HuH-7 (cell line): ENCODE results near the gene TRAP1.

Source experiments
- DNase-seq: peaks from one replicate; pipeline ENCODE4 v3.0.0; 2011; ENCODE audit warnings: low spot score

TRAP1 gene

DNA sequence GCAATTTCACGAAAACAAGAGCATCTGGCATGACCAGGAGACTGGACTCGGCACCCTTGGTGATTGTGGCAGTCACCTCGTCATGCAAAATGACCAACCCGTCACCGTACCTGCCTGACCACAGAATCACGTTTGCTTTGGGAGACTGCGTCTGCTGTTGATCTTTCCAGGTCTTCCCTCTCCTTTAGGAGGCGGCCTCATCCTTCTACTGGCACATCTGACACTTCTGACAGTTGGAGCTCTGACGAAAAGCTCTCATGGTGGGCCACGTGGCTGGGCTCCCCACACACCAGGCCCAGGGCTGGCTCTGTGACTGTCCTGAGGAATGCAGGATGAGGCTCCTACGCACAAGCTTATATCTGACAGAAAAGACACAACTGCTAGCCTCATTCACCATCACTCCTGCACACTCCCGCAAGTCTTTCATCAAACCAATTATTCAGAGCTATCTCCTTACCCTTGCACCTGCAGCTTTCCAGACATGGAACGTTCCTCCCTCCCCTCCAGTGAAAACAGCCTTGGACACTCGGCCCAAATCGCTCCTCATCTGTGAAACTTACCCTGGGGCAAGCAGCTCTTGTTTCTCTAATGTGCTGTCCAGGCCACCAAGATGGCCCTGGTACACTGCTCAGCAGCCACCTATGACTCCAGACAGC, 3.6 kb downstream of the TRAP1 start:
- no peak for DNase-seq

DNA sequence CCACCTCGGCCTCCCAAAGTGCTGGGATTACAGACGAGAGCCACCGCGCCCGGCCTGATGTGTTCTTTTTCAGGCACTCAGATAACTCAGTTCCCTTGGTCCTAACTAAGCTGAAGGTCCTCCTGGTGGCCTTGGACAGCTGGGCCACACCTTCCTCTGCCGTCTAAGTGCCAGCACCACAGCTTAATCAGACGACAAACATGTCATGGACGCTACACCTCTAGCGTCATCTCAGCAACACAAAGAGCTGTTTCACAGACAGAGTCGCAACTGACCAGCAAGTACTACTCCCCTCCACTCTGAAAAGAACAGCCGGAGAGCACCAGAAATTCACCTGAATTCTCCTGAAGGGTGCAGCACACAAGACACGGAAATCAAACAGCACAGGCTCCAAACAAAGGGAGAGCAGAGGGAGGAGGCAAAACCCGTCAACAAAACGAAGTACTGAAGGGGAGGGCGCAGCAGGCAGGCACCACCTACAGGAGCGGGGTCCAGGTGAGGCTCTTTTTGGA, 4.4 kb downstream of the TRAP1 start:
- no peak for DNase-seq

GRCh38 chr16:3706253-3707012, 10.9 kb downstream of the TRAP1 start:
- DNase-seq = no peak

DNA sequence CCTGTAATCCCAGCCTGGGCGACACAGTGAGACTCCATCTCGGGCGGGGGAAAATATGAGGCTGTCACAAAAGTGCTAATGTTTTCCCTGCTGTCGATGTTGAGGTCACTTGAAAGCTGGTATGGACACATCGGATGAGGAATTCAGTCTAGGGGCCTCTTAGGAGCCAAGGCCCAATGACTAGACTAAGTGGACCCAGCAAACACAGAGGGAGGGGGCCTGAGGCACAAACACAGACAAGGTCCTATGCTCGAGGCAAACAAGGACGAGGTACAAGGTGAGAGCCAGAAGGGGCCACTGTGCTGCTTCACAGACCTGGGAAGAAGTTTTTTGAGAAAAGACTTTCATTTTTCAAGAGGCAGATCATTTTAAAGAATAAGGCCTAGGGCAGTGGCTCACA, 15.2 kb downstream of the TRAP1 start:
- no peak for DNase-seq

GRCh38 chr16:3701531-3701930, 15.8 kb downstream of the TRAP1 start:
- no peak for DNase-seq

DNA sequence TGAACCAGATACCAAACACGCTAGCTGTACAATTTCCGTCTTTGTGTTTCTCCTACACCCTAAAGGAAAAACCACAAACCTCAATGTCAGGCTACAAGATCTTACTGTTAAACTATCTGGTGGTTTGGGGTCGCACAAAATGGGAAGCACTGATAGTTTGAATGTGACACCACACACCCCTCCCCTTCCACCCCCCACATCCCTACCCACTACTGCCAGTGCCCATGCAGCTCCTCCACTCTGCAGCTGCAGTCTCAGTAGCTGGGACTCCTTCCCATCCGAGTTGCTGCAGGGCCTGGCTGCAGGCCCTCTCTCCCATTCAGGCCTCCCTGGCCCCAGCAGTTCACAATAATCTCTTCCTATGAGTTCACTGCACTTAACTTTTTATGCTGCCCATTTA, 18.4 kb downstream of the TRAP1 start:
- no peak for DNase-seq

- DNase-seq = no peak
These were observed 20.7 kb downstream of the TRAP1 start for GRCh38 chr16:3696425-3697218.

DNA sequence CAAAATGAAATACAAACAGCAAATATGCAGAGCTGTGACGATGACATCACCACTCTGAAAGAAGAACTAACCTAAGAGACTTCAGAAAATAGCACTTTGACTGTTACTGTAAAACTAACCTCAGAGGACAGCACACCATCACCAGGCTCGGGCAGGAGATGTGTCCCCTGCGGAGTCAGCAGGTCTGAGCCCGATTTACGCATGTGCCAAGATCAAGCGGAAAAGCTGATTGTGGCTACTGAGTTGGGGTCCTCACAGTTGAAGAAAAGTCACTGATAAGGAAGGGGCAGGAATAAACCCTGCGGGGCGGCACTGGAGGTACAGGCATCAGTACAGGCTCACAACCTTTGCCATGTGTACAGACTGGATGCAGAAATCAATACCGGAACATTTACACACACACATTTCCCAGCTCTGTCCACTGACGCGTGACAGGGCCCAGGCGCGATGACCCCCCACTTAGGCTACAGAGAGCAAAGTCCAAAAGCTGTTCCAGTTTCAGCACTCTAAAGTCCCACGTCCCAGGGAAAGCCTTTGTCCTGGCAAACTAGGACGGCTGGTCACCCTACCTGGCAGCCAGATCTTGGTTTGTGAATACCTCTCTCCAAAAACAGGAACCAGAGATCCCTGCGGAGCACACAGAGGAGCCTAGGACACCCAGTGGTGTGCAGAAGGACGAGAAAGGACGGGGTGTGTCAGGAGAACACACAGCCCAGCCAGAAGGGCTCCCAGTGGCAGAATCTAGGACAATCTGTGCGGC, 21.5 kb downstream of the TRAP1 start:
- peak; percentile 67 for DNase-seq

GRCh38 chr16:3694051-3694450, 23.3 kb downstream of the TRAP1 start:
- DNase-seq = no peak

- DNase-seq = no peak
These were observed 25.6 kb downstream of the TRAP1 start for GRCh38 chr16:3691761-3692160.

DNA sequence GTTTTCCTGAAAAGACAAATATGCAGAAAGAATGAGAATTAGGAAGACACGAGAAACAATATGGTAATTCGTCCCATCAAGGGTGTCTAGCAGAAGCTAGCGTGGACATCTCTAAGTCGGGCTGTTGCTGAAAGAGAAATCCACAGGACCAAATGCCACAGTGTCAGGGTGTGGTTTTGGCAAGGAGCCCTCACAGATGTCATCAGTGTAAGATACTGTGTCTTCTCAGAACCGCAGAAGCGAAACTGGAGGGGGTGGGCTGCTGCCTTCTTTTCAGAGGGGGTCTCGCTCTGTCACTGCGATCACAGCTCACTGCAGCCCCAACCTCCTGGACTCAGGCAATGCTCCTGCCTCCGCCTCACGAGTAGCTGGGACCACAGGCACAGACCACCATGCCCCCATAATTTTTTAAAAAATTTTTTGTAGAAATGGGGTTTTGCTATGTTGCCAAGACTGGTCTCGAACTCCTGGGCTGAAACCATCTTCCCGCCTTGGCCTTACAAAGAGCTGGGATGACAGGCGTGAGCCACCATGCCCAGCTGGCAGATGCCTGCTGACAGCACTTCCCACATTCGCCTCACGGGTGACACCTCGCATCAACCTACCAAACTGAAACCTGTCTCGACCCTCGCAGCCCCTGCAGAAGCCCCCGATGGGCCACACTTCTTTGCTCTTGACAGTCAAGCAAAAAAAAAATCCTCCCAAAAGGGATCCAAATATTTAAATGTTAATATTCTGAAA, 26.2 kb downstream of the TRAP1 start:
- DNase-seq = no peak

- peak; percentile 84 for DNase-seq
These were observed 26.8 kb downstream of the TRAP1 start for GRCh38 chr16:3690470-3690928.

DNA sequence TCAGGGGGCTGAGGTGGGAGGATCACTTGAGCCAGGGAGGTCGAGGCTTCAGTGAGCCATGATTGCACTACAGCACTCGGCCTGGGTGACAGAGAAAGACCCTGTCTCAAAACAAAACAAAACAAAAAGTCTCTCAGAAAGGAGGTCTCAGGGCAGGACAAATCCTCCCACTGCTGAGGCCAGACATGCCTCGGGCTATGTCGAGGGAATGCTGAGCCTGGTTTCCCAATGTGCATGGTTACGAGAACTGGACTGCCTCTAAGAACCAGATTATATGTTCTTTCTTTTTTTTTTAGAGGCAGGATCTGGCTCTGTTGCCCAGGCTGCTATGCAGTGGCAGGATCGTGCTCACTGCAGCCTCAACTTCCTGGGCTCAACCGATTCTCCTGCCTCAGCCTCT, 27.6 kb downstream of the TRAP1 start:
- no peak for DNase-seq

DNA sequence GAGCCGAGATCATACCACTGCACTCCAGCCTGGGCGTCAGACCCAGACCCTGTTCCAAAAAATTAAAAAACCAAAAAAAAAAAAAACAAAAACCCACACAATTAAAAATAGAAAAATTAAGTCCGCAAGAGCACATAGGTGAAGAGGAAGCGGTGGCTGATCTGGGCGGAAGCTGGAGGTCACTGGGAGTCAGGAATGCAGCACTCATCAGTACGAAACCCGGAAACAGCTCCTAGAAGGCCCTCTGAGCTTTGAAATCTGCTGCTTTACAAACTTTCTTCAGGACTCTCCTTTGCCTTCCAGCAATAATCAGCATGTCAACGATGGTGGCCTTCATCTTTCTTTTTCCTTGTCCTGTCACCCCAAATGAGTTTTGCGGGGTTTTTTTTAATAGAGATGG, 29.5 kb downstream of the TRAP1 start:
- no peak for DNase-seq

DNA sequence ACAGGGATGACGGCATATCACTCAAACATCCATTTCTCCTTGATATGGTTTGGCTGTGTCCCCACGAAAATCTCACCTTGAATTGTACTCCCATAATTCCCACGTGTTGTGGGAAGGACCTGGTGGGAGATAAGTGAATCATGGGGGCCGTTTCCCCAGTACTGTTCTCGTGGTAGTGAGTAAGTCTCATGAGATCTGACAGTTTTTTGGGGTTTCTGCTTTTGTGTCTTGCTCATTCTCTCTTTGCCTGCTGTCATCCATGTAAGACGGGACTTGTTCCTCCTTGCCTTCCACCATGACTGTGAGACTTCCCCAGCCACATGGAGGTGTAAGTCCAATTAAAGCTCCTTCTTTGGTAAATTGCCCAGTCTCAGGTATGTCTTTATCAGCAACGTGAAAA, 30.3 kb downstream of the TRAP1 start:
- no peak for DNase-seq

GRCh38 chr16:3681206-3681605, 36.1 kb downstream of the TRAP1 start:
- no peak for DNase-seq

GRCh38 chr16:3677994-3678393, 39.3 kb downstream of the TRAP1 start:
- DNase-seq = no peak

- no peak for DNase-seq
These were observed 41.7 kb downstream of the TRAP1 start for GRCh38 chr16:3675601-3676130.

GRCh38 chr16:3674513-3675295, 42.6 kb downstream of the TRAP1 start:
- no peak for DNase-seq
